Activated CD4-positive, alpha-beta T cell treated with anti-CD3 and anti-CD28 coated beads, Interleukin-2, amount 50 U/mL, for 16 hours (primary cell): ENCODE data around the gene OLFM1.
A peak's percentile ranks its signal among the peaks of the same experiment; 100 is the strongest.

Experiments used
- DNase-seq: peaks from one replicate; pipeline ENCODE4 v3.0.0-alpha.2; 2020

Gene OLFM1

DNA sequence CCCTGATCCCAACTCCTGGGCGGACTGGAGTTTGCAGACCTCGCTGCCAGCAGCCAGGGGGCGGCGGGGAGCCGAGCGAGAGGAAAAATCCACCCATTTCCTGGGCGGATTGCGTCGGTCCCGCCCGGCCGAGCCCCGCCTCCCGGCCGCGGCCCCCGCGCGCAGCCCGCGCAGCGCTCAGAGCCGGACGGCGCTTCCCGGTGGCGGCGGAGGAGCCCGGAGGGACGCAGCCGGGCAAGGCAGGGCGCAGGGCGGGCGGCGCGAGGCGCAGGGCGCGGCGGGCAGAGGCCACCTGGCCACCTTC, at the start of gene OLFM1:
Gene OLFM1, plus strand, starts transcription at position 180 of the 304 bp plus-strand sequence. CDS start 322 bp downstream, outside the sequence.
- DNase-seq, result peak; percentile 62

GRCh38 chr9:135038331-135038730, 49.1 kb upstream of the OLFM1 start:
- DNase-seq, result no peak

- no peak for DNase-seq
These were observed 48.6 kb upstream of the OLFM1 start for GRCh38 chr9:135038826-135039225.

DNA sequence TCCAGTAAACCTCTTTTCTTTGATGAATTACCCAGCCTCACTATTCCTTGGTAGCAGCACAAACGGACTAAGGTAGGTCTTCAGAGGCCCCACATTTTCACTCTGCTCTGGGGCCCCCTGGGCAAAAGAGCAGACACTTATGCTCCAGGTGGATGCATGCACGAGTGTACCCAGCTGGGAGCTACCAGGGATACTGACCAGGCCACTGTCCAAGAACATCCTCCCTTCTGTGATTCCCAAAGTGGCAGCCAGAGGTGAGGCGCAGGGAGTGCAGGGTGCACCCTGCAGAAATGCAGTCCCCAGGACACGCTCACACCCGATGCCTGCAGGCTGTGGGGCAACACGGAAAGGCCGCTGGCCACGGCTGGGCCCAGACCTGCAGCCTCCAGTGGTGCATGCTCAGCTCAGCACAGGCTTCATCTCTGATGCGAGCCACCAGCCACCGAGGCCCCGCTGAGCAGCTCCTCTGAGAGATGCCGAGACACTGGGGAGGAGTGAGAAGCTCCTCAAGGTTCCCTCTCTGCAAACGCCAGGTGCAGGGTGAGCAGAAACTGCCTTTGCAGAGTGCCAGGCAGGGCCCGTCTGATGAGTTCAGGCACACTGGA, 48.1 kb upstream of the OLFM1 start:
- no peak for DNase-seq

- DNase-seq, result no peak
These were observed 47.4 kb upstream of the OLFM1 start for GRCh38 chr9:135039916-135040645.

DNA sequence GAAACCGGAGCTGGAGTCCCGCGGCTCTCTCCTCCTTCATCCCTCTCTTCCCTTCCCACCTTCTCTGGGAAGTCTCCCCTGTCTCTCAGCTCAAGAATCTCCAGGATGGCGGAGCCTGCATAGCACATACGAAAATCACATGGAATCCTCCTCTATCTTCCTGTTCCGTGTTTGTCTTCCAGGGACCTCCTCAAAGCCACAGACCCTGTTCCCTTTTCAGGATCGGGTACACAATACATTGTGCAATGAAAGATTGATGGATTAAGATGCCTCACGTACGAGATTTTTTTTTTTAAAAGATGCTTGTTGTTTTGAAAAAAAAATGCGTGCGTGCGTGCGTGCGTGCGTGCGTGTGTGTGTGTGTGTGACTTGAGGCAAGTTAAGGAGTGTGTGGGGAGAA, 46.6 kb upstream of the OLFM1 start:
- DNase-seq, result no peak

GRCh38 chr9:135043345-135043744, 44.1 kb upstream of the OLFM1 start:
- DNase-seq, result no peak

GRCh38 chr9:135045264-135045927, 42.1 kb upstream of the OLFM1 start:
- no peak for DNase-seq

GRCh38 chr9:135045928-135046738, 41.3 kb upstream of the OLFM1 start:
- DNase-seq, result no peak

- no peak for DNase-seq
These were observed 40.6 kb upstream of the OLFM1 start for GRCh38 chr9:135046739-135047350.

DNA sequence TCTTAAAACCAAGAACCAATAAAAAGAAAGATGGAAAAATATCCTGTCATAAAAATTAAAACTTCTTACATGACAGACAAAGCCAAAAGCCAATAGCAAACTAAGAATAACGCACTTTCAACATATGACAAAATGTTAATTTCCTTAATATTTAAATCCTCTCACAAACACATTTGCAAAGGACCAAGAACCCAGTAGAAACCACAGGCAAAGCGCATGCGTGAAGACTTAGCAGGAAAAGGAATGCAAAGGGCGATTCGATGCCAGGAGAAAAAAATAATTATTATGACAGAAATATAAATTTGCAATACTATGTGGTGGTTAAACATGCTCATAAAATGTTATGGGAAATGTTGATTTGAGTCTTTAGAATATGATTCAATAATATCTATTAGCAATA, 39.9 kb upstream of the OLFM1 start:
- DNase-seq, result no peak

- no peak for DNase-seq
These were observed 39.3 kb upstream of the OLFM1 start for GRCh38 chr9:135048046-135048757.

DNA sequence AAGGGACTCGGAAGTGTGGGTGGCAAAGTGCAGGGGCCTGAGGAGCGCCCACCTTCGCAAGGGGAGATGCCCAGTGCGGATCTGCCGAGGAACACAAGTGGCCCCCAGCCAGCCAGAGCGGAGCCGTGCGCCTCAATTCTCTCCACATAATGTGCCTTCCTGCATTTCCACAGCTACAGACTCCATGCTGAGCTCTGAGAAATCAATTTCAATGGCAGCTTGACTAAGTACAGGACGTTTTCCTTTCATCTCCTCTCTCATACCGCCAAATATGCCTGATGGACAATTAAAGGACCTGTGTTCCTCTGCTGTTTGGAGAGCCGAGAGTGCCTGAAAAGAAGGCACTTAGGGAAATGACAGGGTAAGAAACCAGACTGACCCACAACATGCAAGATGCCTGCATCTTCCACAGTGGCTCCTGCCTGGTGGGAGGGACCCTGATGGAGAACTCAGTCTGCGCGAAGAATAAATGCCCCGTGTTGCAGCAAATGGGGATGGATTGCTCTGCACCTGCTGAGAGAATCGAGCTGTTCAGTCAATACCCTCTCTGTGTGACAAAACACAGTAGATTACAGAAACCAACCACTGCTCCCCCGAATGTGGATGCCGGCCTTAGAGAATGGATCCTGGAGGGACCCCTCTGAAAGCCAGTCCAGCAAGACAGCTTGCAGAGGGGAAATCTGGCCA, 38.6 kb upstream of the OLFM1 start:
- DNase-seq, result no peak

- DNase-seq, result no peak
These were observed 38.0 kb upstream of the OLFM1 start for GRCh38 chr9:135049460-135049859.

DNA sequence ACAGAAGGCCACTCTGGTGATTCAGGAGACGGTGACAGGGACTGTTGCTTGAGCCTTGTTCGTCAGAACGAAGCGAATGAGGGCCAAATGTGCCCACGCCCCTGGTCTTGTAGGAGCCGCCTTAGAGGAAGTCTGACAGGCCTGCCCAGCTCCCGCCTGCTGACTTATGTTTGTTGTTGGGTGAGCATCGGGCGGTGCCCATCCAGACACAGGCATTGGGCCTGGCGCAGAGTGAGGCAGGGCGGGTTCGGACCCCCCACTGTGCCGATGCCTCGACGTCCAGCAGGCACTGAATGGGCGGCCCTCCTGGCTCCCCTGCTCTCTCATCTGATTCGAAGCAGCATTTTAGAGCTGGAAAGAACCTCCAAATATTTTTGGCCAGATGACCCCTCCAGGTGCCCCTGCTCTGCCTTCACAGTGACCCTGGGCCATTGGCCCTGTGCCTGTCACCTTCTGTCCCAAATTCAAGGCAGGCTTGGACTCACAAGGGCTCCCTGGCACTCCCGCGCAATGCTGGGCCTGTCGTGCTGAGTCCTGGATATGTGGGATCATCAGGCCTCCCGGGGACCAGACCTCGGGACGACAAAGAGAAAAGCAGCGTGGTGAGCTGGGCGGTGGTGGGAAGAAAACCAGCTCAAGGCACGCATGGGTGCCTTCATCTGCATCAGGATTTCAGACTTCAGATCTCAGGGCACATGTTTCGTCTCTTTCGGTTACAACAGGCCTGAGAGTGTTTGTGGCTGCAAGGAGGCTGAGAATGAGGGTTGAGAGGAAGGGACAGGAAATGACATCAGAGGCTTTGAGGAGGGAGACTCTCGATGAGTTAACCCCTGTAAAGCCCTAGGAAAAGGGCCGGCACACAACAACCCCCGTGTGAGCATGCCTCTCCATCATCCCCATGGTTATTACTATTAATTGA, 37.1 kb upstream of the OLFM1 start:
- DNase-seq, result no peak

DNA sequence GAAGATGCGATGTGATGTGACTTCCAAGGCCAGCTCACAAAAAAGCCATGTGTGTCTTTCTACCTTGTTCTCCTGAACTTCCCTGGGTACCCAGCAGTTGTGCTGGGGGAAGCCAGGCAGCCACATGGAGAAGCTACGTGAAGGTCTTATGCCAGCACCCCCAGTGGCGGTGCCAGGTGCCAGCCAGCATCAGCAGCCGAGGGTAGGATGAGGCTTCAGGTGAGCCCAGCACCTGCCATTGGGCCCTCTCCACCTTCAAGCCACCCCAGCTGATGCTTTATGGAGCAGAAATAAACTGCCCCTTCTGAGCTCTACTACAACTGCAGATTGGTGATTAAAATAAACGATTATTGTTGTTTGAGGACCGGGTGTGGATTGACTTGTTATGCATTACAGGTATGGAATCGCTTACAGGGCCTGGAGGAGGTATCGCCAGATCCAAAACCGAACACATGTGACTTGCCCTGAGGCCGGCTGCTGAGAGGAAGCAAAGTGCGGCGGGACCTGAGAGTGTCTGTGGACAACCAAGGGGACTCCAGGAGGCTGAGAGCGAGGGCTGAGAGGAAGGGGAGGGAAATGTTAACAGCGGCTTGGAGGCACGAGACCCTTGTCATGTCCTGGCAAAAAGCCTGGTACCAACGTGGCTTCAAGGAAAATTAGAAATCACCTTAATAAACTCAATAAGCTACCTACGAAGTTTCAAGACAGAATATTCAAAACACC, 36.0 kb upstream of the OLFM1 start:
- no peak for DNase-seq

GRCh38 chr9:135053133-135053532, 34.3 kb upstream of the OLFM1 start:
- no peak for DNase-seq

DNA sequence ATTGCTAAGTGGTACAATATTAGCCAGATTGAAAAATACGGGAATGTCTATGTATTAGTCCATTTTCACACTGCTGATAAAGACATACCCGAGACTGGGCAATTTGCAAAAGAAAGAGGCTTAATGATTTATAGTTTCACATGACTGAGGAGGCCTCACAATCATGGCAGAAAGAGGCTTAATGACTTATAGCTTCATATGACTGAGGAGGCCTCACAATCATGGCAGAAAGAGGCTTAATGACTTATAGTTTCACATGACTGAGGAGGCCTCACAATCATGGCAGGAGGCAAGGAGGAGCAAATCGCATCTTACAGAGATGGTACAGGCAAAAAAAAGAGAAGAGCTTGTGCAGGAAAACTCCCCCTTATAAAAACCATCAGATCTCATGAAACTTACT, 32.3 kb upstream of the OLFM1 start:
- no peak for DNase-seq

- DNase-seq, result no peak
These were observed 30.9 kb upstream of the OLFM1 start for GRCh38 chr9:135056541-135056940.
